Keratinocyte (primary cell): ENCODE measurements around the gene RHOA. TPM values are rescaled to one million over a fixed set of nuclear protein-coding genes. Genes with fewer than 3 reads are reported as not detected.

Experiments used
- DNase-seq: peaks from one replicate; pipeline ENCODE4 v3.0.0-alpha.2; 2011; ENCODE audit warnings: low read depth, missing footprints, low spot score
- FAIRE-seq: peaks from 2 replicates; lab custom pipeline; 2011; peaks lifted over from hg19 to GRCh38; lab: Jason Lieb, UNC
- H2AFZ ChIP-seq: 2 replicates; pipeline ENCODE4 v1.6.0; 2012; ENCODE audit warnings: low read length, control low read depth, inconsistent platforms; ENCODE audit not compliant: control insufficient read depth
- H3K27ac ChIP-seq: 2 replicates; pipeline ENCODE4 v1.5.1; 2011; ENCODE audit warnings: low read length; ENCODE audit not compliant: control insufficient read depth, insufficient read depth
- H3K27me3 ChIP-seq: 3 replicates; pipeline ENCODE4 v1.6.0; 2011; ENCODE audit warnings: low read length; ENCODE audit not compliant: control insufficient read depth, insufficient read depth; ENCODE audit errors: extremely low read depth
- H3K36me3 ChIP-seq, 2 experiments: 2 replicates in 1 of 2; 3 replicates in 1 of 2; pipeline ENCODE4 v1.5.1; 2011; ENCODE audit warnings: low read length in 2 of 2, mild to moderate bottlenecking in 1 of 2; ENCODE audit not compliant: control insufficient read depth in 2 of 2, insufficient read depth in 2 of 2; ENCODE audit errors: extremely low read depth in 1 of 2
- H3K4me1 ChIP-seq: 3 replicates; pipeline ENCODE4 v1.5.1; 2011; ENCODE audit warnings: low read length; ENCODE audit not compliant: control insufficient read depth, insufficient read depth; ENCODE audit errors: extremely low read depth
- H3K4me2 ChIP-seq: 3 replicates; pipeline ENCODE4 v1.6.0; 2011; ENCODE audit warnings: low read depth, low read length; ENCODE audit not compliant: control insufficient read depth, insufficient read depth; ENCODE audit errors: extremely low read depth
- H3K4me3 ChIP-seq, 3 experiments: fragments of 200-600 bp in 1 of 3; sonication (generic) in 1 of 3; 2 replicates in 2 of 3; 3 replicates in 1 of 3; pipeline ENCODE4 v1.5.1; 2011 to 2016; ENCODE audit warnings: low read length in 3 of 3, mild to moderate bottlenecking in 3 of 3, control low read depth in 2 of 3, inconsistent platforms in 1 of 3, low read depth in 1 of 3, mixed read lengths in 1 of 3, mixed run types in 1 of 3, moderate library complexity in 1 of 3; ENCODE audit not compliant: control insufficient read depth in 2 of 3, insufficient read depth in 2 of 3; ENCODE audit errors: extremely low read depth in 1 of 3
- H3K79me2 ChIP-seq: 2 replicates; pipeline ENCODE4 v1.6.0; 2012; ENCODE audit warnings: low read length; ENCODE audit not compliant: control insufficient read depth, insufficient read depth
- H3K9ac ChIP-seq: 3 replicates; pipeline ENCODE4 v1.6.0; 2011; ENCODE audit warnings: low read length; ENCODE audit not compliant: control insufficient read depth, insufficient read depth; ENCODE audit errors: extremely low read depth
- H3K9me1 ChIP-seq: 3 replicates; pipeline ENCODE4 v1.6.0; 2011; ENCODE audit warnings: low read length; ENCODE audit not compliant: control insufficient read depth, insufficient read depth; ENCODE audit errors: extremely low read depth
- H3K9me3 ChIP-seq: 2 replicates; pipeline ENCODE4 v1.5.1; 2012; ENCODE audit warnings: low read depth, low read length; ENCODE audit not compliant: control insufficient read depth
- H4K20me1 ChIP-seq: 3 replicates; pipeline ENCODE4 v1.6.0; 2011; ENCODE audit warnings: low read length; ENCODE audit not compliant: control insufficient read depth, insufficient read depth; ENCODE audit errors: extremely low read depth
- CTCF ChIP-seq, 3 experiments: IDR thresholded peaks in 1 of 3; conservative IDR thresholded peaks in 1 of 3; optimal IDR thresholded peaks in 1 of 3; 2 replicates in 2 of 3; 3 replicates in 1 of 3; pipeline versions ENCODE3 to v1.5.1; 2011; ENCODE audit warnings: low read length in 3 of 3, mild to moderate bottlenecking in 3 of 3, moderate library complexity in 2 of 3, control low read depth in 1 of 3, inconsistent platforms in 1 of 3; ENCODE audit not compliant: insufficient read depth in 2 of 3; ENCODE audit errors: extremely low read depth in 1 of 3
- EZH2 ChIP-seq: IDR thresholded peaks from one replicate; pipeline ENCODE4 v1.6.1; 2012; ENCODE audit warnings: inconsistent platforms, mild to moderate bottlenecking, low read length, moderate library complexity
- dilution Hi-C: fragments of 300-500 bp; cut with MboI; formaldehyde crosslinking; loops from one replicate; pipeline ENCODE4 v1.7.0; 2020; ENCODE audit warnings: low sequenced_read_pairs; ENCODE audit not compliant: extremely low pct_ligation_motif_present
- polyA plus RNA-seq, 5 experiments: library from polyadenylated mRNA; depleted of rRNA in 3 of 5; stranded (reverse) in 3 of 5; stranded (forward) in 1 of 5; unstranded in 1 of 5; fragments of >200 nt; gene quantifications; 1 replicate in 1 of 5; 2 replicates in 3 of 5; 3 replicates in 1 of 5; pipeline versions ENCODE4 v1.2.1 to v1.2.3, GENCODE V29; 2011 to 2012; ENCODE audit warnings: missing spikeins in 2 of 5, low read depth in 1 of 5, low replicate concordance in 1 of 5

Gene RHOA
- polyA plus RNA-seq, 1 donor (not counting 4 experiments of a cell fraction or from before 2014, with no cell fraction given), result 332 TPM

- Histone ChIP-seq H3K27me3 (no peaks in the 10 kb centered on the region), H3K4me3 (no peak overlapping the region), H3K9me1 (no peaks in the 10 kb centered on the region), H2AFZ (no peak overlapping the region), H3K4me1 (peaks cover 18% of the 10 kb centered on the region), H3K36me3 (peaks cover 31 to 38% of the 10 kb centered on the region in 2 experiments), H3K79me2 (peaks cover 30% of the 10 kb centered on the region), H4K20me1 (no peaks in the 10 kb centered on the region), H3K27ac (no peak overlapping the region), H3K9ac (no peak overlapping the region), H3K4me2 (no peak overlapping the region), H3K9me3 (no peaks in the 10 kb centered on the region)
- FAIRE-seq, result no peak
- dilution Hi-C loops, result no loop called here
- no peak for DNase-seq
- no peak for TF ChIP-seq CTCF (optimal IDR thresholded peaks at IDR 0.05 in 1 of 3, IDR thresholded peaks at IDR 0.05 in 1 of 3, conservative IDR thresholded peaks at IDR 0.05 in 1 of 3; ENCODE audit: extremely low read depth in 1 of 3, insufficient read depth in 2 of 3, low read length in 3 of 3)
- TF ChIP-seq EZH2, result no peak
Observed at GRCh38 chr3:49362561-49362960, 49.2 kb downstream of the RHOA start.

- Histone ChIP-seq H3K79me2 (peaks cover 29% of the 10 kb centered on the region), H3K27ac (peak overlapping the region; percentile 79), H3K4me2 (no peak overlapping the region), H3K36me3 (peaks cover 30 to 37% of the 10 kb centered on the region in 2 experiments), H2AFZ (no peak overlapping the region), H3K27me3 (no peaks in the 10 kb centered on the region), H4K20me1 (no peaks in the 10 kb centered on the region), H3K9me3 (no peaks in the 10 kb centered on the region), H3K4me3 (no peak overlapping the region), H3K9me1 (peaks cover 2% of the 10 kb centered on the region), H3K9ac (no peak overlapping the region), H3K4me1 (peaks cover 33% of the 10 kb centered on the region)
- no peak for TF ChIP-seq EZH2
- no peak for TF ChIP-seq CTCF (optimal IDR thresholded peaks at IDR 0.05 in 1 of 3, IDR thresholded peaks at IDR 0.05 in 1 of 3, conservative IDR thresholded peaks at IDR 0.05 in 1 of 3; ENCODE audit: extremely low read depth in 1 of 3, insufficient read depth in 2 of 3, low read length in 3 of 3)
- FAIRE-seq, result peak; percentile 64
- dilution Hi-C loops, result no loop called here
- no peak for DNase-seq
Observed at GRCh38 chr3:49359623-49360022, 52.2 kb downstream of the RHOA start.
